Activated naive CD8-positive, alpha-beta T cell treated with anti-CD3 and anti-CD28 coated beads, Interleukin-2, amount 50 U/mL, for 16 hours (primary cell): Measurements from ENCODE around the gene KRT25.
"Not testable (repeated sequence)": the region's sequence is repeated elsewhere in the genome, so short reads cannot be mapped to it uniquely, and the experiment has no call there.

ENCODE experiments used
- DNase-seq: peaks from one replicate; pipeline ENCODE4 v3.0.0-alpha.2; 2020; ENCODE audit warnings: low read depth, low spot score

KRT25 gene

DNA sequence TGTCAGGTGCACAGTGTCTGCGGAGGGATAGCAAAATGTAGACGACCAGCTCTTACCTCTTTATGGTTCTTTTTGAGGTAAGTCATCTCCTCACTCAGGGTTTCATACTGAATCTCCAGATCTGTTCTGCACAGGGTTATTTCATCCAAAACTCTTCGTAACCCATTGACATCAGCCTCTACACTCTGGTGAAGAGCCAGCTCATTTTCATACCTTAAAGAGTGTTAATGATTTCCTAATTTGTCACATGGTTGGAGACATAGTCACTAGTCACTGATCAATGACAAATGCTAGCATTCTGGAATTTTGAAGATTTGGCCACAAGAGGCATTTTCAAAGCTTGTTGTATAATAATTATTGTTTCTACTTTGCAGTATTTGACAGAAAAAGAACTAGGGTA, 1.3 kb downstream of the KRT25 start:
- DNase-seq, result no peak

DNA sequence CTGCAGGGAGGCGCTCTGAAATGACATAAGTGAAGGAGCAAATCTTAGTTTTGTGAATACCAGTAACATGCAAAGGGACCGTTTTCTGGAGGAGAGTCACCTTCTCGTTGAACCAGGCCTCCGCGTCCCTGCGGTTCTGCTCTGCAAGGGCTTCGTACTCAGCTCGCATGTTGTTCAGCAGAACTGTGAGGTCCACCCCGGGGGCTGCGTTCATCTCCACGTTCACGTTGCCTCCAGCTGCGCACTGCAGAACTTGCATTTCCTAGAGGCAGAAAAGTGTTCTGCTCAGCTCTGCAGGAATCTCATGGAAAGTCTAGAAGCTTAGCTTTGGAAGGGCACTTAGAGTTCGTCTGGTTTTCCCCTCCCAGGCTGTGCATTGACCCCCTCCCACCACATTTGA, 4.1 kb downstream of the KRT25 start:
- DNase-seq, result no peak

- no peak for DNase-seq
These were observed 4.7 kb downstream of the KRT25 start for GRCh38 chr17:40750391-40750790.

DNA sequence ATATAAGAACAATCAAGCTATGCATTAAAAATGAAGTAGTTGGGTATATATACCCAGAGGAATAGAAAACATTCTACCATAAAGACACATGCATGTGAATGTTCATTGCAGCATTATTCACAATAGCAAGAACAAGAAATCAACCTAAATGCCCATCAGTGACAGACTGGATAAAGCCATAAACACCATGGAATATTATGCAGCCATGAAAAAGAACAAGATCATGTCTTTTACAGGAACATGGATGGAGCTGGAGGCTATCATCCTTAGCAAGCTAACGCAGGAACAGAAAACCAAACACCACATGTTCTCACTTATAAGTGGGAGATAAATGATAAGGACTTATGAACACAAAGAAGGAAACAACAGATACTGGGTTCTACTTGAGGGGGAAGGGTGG, 6.5 kb downstream of the KRT25 start:
- DNase-seq, result not testable (repeated sequence)

DNA sequence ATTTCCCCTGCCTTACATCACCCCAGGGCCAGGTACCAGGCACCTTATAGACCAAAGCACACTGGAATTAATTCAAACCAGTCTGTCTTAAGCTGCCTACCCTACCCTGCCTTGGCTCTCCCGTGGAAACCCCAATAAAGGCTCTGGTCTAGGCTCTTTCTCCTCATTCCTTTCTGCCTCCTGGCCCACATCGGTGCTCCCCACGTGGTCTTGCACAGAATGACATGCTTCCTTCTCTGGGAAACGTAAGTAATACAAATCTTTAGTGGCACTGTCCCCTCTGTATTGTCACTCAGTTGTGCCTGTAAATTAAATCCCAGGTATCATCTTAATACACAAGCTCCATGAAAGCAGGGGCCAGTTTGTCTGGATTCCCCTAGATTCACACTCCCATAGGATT, 16.6 kb downstream of the KRT25 start:
- DNase-seq, result no peak

DNA sequence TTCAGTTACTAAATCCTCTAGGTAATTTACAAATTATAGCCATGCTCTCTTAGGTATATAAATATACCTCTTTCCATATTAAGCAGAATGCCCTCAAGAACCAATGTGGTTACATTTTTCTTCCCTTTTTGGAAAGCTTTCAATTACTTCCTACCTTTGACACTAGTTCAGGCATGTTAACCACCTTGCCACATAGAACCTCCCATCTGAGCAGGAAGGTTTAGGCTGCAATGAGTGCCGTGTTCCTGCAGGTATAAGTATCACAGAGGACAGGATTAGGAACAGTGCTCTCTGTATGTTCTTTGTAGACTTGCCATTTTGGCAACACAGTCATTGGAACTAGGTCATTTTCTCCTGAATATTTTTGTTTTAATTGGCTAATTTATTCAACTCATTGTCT, 20.1 kb downstream of the KRT25 start:
- DNase-seq, result no peak

- no peak for DNase-seq
These were observed 21.1 kb downstream of the KRT25 start for GRCh38 chr17:40734018-40734417.

DNA sequence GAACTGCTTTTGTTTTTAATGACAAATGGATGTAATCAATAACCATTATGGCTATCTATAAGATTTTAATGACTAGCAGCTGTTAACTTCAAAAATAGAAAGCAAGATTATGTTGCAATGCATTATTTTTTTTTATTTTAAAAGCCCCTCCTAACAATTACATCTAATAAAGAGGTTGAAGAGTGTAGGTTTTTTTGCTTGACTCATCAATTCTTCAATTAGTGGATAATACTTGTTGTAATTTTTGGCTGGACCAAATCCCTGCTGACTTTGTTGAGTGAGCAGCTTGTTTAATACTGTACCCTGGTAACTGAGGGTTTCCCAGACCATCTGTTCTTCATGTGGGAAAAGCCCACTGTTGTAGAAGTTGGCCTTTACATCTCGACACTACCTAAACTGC, 24.2 kb downstream of the KRT25 start:
- DNase-seq, result no peak

GRCh38 chr17:40727447-40728231, 27.5 kb downstream of the KRT25 start:
- DNase-seq, result no peak

DNA sequence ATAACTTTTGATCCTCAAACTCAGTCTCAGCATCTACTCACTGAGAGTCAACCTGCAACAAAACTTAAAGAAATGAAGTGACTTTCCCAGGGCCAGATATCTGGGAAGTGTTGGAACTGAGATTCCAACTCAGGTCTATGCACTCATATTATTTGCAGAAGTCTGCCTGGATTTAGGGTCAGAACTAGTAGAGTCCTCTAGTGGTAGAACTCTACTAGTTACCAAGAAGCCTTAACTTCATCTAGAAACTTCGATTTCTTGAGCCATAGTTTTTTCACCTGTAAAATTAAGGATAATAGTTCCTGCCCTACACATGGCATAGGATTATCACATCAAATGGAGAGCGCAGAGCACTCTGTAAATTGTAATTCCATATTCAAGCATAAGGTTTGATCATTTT, 28.2 kb downstream of the KRT25 start:
- DNase-seq, result no peak

DNA sequence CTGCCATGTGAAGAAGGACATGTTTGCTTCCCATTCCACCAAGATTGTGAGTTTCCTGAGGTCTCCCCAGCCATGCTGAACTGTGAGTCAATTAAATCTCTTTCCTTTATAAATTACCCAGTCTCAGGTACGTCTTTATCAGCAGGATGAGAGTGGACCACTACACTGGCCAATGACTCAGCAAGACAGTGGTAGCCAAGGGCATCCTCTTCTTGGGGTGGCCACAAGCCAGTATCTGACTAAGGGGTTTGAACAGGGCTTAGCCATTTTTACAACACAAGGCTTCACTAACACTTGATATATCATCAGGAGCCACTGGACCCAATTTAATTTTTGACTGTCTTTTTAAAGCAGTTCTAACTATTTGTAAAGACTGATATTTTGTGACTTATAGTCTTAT, 30.5 kb downstream of the KRT25 start:
- DNase-seq, result no peak

DNA sequence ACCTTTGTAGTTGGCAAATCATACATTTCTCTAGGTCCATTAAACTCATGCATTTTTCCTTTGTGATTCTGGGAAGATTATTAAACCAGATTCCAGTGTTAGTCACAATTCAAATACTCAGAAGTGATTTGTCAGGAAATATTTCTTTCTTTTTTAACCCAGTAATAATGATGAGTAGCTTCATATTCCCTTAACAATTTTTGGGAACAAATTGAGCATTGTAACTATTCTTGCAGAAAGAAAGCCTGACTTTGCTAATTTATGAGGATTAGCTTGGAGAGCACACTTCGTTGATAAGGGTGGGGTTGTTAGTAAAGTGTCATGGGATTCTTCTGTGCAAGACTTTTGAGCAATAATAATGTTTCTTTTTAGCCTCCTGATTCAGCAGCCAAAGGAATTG, 32.9 kb downstream of the KRT25 start:
- DNase-seq, result no peak

GRCh38 chr17:40720899-40721298, 34.2 kb downstream of the KRT25 start:
- DNase-seq, result no peak

- no peak for DNase-seq
These were observed 36.2 kb downstream of the KRT25 start for GRCh38 chr17:40718930-40719329.

DNA sequence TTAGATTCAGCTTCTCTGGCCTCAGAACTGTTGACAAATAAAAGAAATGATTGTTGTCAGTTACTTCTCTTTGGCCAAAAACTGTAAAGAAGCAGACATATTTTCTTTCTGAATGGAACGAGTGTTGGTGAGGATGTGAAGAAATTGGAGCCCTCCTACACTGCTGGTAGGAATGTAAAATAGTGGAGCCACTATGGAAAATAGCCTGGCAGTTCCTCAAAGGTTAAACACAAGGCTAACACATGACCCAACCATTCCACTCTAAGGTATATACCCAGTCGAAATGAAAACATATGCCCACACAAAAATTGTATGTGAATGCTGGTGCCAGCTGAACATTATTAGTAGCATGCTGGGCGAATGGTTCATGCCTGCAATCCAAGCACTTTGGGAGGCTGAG, 37.4 kb downstream of the KRT25 start:
- DNase-seq, result no peak

GRCh38 chr17:40714473-40714872, 40.7 kb downstream of the KRT25 start:
- no peak for DNase-seq

DNA sequence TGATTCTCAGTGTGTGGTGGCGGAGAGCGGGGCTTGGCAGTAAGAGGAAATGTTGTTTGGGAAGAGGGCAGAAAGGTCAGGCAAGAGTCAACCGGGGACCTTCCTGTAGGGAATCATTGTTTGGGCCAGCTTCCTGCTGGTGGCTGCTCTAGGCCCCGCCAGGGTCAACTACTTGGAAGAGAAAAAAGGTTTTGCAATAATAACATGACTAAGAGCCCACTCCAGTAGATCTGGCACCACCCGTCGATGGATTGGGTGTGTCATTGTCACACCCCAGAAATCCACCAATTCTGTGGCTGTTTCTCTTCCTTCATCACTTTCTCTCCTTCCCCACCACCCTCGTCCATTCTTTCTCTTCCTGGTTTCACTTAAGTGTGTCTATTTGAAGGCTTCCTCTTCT, 47.4 kb downstream of the KRT25 start:
- no peak for DNase-seq

DNA sequence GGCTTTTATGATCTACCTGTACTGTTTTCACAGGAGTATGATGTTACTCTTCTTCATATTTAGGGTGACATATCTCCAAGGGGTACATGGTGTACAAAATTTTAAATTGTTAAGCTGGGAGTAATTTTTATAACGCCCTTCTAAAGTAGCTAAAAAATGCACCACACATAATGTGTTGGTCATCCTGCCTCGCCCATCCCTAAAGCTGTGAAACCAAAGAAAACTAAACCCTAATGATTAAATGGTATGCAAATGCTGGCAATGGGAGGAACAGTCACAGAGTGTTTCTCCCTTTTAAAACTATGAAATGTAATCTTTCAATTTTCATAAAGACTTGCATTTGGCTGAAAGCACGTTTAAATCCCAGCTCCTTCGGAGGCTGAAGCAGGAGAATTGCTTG, 49.5 kb downstream of the KRT25 start:
- no peak for DNase-seq

DNA sequence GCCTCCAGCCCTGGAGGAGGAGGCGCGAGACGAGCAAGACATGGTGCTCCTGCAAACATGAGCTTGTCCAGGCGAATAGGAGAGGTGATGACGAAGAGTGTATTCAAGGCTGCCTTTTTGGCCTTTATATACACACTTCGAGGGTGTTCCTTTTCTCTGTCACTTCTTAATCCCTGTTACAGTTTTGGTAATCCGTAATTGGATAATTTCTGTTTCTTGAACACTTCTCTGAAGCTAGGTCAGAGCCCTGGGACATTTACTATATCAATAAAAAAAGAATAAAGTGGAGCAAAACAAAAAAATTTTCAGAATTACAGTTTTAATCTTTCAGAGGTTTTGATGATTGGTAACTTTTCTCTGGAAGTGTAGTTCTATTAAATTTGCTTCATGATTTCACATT, 51.5 kb downstream of the KRT25 start, which contains the start of gene KRT24:
KRT24 (minus strand) TSS at position 101 of the 400 bp plus-strand sequence; CDS start at position 42, 59 bp downstream.
- no peak for DNase-seq

DNA sequence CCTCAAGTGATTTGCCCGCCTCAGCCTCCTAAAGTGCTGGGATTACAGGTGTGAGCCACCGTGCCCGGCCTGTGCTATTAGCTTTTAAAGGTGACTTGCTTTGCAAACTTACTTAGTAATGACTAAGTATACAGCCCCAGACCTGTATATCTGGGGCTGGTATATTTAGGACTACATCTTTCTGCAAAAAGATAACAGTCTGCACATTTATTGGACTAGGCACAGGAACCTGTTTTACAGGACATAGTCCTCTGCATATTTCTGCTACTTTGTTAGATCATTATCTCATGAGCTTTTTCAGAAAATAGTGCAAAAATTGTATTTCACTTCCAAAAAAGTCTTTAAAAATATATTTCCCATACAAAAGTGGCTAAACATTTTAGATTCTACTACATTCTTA, 52.9 kb downstream of the KRT25 start:
- DNase-seq, result no peak

DNA sequence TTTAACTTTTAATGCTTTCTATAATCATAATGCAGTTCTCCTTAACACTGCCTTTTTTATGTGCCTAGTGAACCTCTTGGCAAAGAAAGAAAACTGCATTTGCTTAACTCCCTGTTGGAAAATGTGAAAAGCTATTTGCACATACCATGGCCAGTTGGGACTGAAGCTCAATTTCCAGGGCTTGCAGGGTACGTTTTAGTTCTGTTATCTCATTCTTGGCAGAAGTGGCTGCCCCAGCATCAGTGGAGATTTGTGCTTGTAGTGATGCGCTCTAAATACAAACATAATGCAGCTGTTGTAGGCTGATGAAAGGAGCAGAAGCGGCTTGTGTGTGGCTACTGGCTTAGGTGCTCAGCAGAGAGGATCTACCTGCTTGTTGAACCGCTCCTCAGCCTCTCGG, 55.3 kb downstream of the KRT25 start:
- DNase-seq, result no peak

DNA sequence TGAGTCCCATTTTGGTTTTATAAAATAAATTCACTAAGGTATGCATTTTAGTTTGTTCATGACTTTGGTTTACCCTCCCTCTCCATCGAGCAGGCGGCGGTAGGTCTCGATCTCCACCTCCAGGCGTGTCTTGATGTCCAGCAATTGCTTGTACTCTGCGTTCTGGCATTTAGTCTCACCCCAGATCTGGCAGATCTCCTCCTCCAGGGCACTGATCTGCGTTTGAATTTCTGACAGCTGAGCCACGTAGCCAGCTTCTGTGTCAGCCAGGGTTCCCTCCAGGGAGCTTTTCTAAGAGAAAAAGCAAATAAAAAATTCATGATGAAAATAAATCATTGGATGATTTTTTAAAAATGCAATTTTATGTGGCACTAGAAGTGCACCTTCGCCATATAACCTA, 55.8 kb downstream of the KRT25 start:
- DNase-seq, result no peak
